Endothelial cell of umbilical vein (primary cell): ENCODE measurements around the gene TMEM18.

ENCODE experiments used
- CTCF ChIP-seq, 2 donors: IDR thresholded peaks; 1 replicate in 1 of 2; 2 replicates in 1 of 2; pipeline ENCODE4 v1.5.1; 2011; ENCODE audit warnings: low read length in 2 of 2, mild to moderate bottlenecking in 2 of 2, moderate library complexity in 2 of 2, control low read depth in 1 of 2, inconsistent platforms in 1 of 2, low read depth in 1 of 2; ENCODE audit not compliant: insufficient read depth in 1 of 2; ENCODE audit errors: extremely low read depth in 1 of 2
- EZH2 ChIP-seq: IDR thresholded peaks from 2 replicates; pipeline ENCODE4 v1.6.1; 2012; ENCODE audit warnings: borderline replicate concordance, low read depth, mild to moderate bottlenecking, moderate library complexity, low read length, inconsistent platforms; ENCODE audit not compliant: severe bottlenecking
- FOS ChIP-seq: IDR thresholded peaks from 2 replicates; pipeline ENCODE4 v1.6.1; 2011; ENCODE audit warnings: mild to moderate bottlenecking, low read length, moderate library complexity, borderline replicate concordance; ENCODE audit not compliant: insufficient read depth
- POLR2A ChIP-seq: IDR thresholded peaks from 2 replicates; pipeline ENCODE4 v1.6.1; 2012; ENCODE audit warnings: low read depth, mild to moderate bottlenecking, control low read depth, low read length

- TF ChIP-seq CTCF (IDR thresholded peaks at IDR 0.05; ENCODE audit: extremely low read depth in 1 of 2, insufficient read depth in 1 of 2, low read depth in 1 of 2, low read length in 2 of 2) (no peak), FOS (no peak), POLR2A (no peak), EZH2 (no peak)
Observed at GRCh38 chr2:672606-672905, 4.7 kb downstream of the TMEM18 start.
